CD4-positive, alpha-beta T cell treated with Interleukin-4 for 1 hour (primary cell): ENCODE results near the gene TGFBR3.

Experiments
- DNase-seq, 2 donors: peaks; one replicate each; pipeline ENCODE4 v3.0.0-alpha.2; 2020 to 2022

Gene TGFBR3

DNA sequence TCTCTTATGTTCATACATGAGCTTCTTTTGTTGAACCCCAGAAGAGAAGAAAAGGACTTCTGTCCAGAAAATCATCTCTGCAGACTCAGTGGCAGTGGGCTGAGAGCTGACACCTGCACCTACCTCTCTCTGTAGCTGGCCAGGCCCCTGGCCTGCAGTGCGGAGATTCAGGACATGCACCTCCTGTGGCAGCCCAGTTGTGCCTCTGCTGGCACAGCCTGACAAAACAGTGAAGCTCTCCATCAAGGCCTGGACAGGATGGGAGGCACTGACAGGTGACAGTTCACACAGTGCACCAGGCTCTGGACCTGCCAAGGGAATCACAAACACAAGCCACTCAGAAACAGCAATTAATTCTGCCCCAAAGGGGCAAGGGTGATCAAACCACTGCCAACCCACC lies 88.8 kb downstream of the TGFBR3 start:
- DNase-seq: no peak

DNA sequence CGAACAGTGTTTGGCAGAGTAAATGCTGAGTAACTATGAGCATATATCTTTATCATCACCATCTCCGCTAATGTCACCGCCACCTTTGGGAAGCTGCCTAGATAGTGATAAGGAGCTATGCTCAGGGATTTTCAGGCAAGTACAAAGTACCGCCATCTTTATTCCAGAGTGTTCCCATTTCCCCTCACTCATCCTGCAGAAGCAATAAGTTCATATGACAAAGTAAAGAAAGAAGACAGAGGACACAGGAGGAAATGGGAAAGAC lies 89.6 kb downstream of the TGFBR3 start:
- no peak for DNase-seq

- no peak for DNase-seq
Observed at GRCh38 chr1:91795591-91796389, 90.2 kb downstream of the TGFBR3 start.

DNA sequence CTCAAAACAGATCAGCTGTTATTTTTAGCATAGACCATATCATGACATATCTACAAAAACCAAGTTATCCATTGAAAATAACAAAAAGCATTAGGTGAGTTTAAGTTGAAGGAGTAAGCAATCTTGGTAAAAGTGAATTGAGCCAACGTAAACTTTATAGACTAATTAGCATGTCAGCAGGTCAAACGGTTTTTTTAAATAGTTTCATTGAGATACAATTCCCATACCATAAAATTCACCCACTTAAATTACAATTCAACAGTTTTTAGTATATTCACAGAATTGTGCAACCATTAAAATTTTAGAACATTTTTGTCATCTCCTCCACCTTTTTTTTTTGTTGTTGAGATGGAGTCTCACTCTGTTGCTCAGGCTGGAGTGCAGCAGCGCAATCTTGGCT lies 92.1 kb downstream of the TGFBR3 start:
- no peak for DNase-seq

GRCh38 chr1:91793189-91793588 lies 92.8 kb downstream of the TGFBR3 start:
- DNase-seq: no peak

DNA sequence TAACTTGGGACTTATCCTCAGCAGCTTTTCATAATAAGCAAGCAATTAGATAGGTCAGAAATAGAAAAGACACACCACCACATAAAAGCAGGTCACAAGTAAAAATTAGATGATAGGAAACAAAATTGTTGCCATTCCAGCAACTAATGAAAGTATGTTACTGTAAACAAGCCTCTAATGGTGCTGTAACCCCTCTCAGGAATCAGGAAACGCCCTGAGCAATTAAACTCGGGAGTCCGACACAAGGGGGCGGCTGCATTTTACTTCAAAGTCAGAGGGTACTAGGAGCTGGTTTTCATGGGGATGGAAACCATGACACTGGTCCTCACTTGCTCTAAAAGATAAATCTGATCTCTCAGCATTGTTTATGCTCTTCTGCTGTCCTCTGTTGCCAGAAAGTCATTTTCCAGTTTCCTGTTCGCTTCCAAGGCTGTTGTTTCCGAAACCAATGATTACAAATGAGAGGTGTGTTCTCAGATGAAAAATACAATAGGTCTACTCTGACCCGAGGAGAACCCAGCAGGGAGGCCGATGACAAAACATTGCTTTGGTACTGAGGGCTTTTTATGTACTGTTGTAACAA lies 93.4 kb downstream of the TGFBR3 start:
- DNase-seq: no peak

GRCh38 chr1:91791691-91792488 lies 94.1 kb downstream of the TGFBR3 start:
- peak in 1 of 2 donors; percentile 19 for DNase-seq

- no peak for DNase-seq
Observed at GRCh38 chr1:91791103-91791502, 94.8 kb downstream of the TGFBR3 start.

DNA sequence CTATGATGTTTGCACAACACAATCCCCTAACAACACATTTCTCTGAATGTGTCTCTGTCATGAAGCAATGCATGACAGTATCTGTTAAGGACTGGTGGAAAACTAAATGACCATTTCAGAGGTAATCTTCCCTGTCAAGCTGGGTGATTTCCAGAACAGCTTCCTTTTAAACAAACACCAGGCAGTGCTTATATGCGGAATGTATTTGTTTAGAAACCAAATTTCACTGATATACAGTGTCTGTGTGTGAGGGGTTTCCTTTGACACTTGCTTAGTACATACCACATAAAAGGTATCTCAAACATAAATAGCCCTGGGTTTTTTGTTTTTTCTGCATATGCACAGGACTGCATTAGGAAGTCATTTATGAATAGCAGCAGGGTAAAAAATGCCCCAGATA lies 95.6 kb downstream of the TGFBR3 start:
- no peak for DNase-seq

- no peak for DNase-seq
Observed at GRCh38 chr1:91789273-91789997, 96.5 kb downstream of the TGFBR3 start.

DNA sequence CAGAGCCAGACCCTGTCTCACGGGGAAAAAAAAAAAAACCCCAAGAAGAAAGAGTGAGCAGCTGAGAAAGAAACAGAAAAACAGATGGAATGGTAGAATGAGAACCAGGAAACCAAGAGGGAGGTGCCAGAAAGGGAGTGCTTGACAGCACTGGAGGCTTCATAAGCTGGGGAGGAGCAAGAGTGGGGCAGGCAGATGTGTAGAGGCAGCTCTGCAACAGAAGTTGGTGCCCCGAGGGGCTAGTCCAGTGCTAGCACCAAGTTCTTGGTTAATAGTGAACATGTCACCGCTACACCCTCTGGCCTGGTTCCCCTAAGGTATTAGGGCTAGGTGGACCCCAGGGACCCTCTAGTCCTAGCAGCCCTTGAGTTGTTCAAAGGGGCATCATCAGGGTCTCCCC lies 98.0 kb downstream of the TGFBR3 start:
- no peak for DNase-seq

DNA sequence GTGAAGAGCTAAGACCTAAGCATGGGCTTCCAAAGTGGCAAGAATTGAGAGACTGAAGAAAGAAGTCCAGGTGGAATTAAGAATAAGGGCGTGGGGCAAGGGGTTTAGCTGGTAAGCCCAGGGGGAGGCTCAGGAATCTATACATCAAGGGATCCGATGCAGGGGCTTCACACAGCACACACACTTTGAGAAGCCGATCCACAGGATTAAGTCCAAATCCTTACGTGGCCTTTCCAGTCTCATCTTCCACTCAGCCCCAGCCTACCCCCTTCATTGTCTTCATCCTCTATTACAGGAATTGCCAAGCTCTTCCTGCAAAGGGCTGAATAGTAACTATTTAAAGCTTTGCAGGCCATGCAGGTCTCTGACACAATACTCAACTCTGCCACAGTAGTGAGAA lies 101.3 kb downstream of the TGFBR3 start:
- no peak for DNase-seq

DNA sequence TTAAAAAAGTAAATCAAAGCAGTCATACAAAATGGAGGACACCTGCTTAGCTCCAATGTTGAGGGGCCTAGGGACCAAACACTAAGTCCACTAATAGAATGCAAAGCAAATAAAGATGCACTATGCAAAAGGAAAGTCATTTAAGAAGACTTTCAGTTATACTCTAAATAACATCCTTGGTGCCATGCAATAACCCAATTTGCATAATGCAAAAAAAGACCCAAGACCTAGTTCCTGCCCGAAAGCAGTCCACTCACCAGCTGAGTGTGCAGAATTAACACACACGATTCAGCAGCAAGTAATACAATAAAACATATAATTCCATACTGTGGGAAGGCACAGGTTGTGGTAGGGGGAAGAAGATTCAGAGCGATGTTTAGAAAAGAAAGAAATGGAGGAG lies 101.8 kb downstream of the TGFBR3 start:
- no peak for DNase-seq

- DNase-seq: no peak
Observed at GRCh38 chr1:91783423-91784170, 102.4 kb downstream of the TGFBR3 start.

DNA sequence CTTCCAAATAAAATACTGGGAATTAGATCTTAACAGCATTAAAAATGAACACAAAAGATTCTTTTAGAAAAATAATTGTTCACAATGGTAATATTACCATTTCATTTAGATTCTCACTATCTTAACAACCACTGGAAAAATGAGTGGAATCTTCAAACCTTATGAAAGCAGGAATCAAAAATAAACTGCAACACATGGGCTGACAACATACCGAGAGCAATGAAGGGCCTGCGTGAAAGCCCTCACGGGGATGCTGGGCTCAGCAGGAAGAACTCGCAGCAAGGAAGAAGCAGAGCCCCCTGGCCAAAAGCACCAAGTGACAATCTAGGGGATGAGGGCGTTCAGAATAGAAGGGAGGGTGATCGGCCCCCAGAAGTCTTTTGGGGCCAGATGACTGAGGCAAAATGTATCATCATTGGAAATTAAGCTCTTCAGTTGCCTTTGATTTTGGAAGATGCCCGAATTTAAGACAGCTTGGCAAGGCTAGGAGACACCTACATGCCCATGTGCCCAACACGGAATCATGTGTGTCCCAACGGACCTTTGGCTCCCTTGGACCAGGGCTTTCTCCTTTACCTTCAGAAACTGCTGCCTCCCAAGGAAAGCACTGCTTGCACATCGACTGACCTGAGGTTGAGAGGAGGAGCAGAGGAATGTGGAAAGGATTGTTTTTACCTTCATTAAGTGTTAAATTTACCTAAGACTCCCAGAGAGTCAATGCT lies 103.9 kb downstream of the TGFBR3 start:
- DNase-seq: no peak

- DNase-seq: no peak
Observed at GRCh38 chr1:91781371-91781825, 104.6 kb downstream of the TGFBR3 start.

- DNase-seq: no peak
Observed at GRCh38 chr1:91779548-91780021, 106.4 kb downstream of the TGFBR3 start.

GRCh38 chr1:91778964-91779363 lies 107.0 kb downstream of the TGFBR3 start:
- no peak for DNase-seq

GRCh38 chr1:91777630-91778300 lies 108.2 kb downstream of the TGFBR3 start:
- DNase-seq: no peak

- DNase-seq: no peak
Observed at GRCh38 chr1:91777196-91777595, 108.8 kb downstream of the TGFBR3 start.
